H4 (cell line): ENCODE results near the gene LTBP1. TPM values are rescaled to one million over a fixed set of nuclear protein-coding genes. Genes with fewer than 3 reads are reported as not detected.

ENCODE experiments used
- DNase-seq: peaks from one replicate; pipeline ENCODE4 v3.0.0-alpha.2; 2015; ENCODE audit warnings: low spot score
- total RNA-seq: library from RNA; depleted of rRNA; stranded (reverse); fragments of >200 nt; shearing (Covaris generic); gene quantifications from 2 replicates; pipeline ENCODE4 v1.2.3, GENCODE V29; 2014

Gene LTBP1
- total RNA-seq, 1 experiment from 2014 or later = 4.8 TPM

- DNase-seq = no peak
Measured at GRCh38 chr2:32931519-32931918, 15.2 kb upstream of the LTBP1 start.

- no peak for DNase-seq
Measured at GRCh38 chr2:32931945-32932709, 14.6 kb upstream of the LTBP1 start.

- no peak for DNase-seq
Measured at GRCh38 chr2:32932825-32933755, 13.7 kb upstream of the LTBP1 start.

- DNase-seq = no peak
Measured at GRCh38 chr2:32933756-32934095, 13.0 kb upstream of the LTBP1 start.

GRCh38 chr2:32937602-32938448 lies 8.9 kb upstream of the LTBP1 start:
- peak; percentile 34 for DNase-seq

GRCh38 chr2:32938934-32939333 lies 7.8 kb upstream of the LTBP1 start:
- DNase-seq = no peak

GRCh38 chr2:32940316-32940997 lies 6.3 kb upstream of the LTBP1 start:
- DNase-seq = no peak

GRCh38 chr2:32941944-32942690 lies 4.6 kb upstream of the LTBP1 start:
- no peak for DNase-seq

- no peak for DNase-seq
Measured at GRCh38 chr2:32942793-32943485, 3.8 kb upstream of the LTBP1 start.

- no peak for DNase-seq
Measured at GRCh38 chr2:32945286-32945685, 1.5 kb upstream of the LTBP1 start.

GRCh38 chr2:32947076-32947483 lies 327 bp downstream of the LTBP1 start:
- no peak for DNase-seq

GRCh38 chr2:32947484-32948143 lies 861 bp downstream of the LTBP1 start:
- DNase-seq = no peak

- DNase-seq = no peak
Measured at GRCh38 chr2:32948266-32948665, 1.5 kb downstream of the LTBP1 start.

GRCh38 chr2:32949260-32949659 lies 2.5 kb downstream of the LTBP1 start:
- DNase-seq = no peak

- DNase-seq = no peak
Measured at GRCh38 chr2:32951672-32952071, 4.9 kb downstream of the LTBP1 start.

GRCh38 chr2:32952761-32953476 lies 6.2 kb downstream of the LTBP1 start:
- DNase-seq = no peak

GRCh38 chr2:32954206-32954605 lies 7.5 kb downstream of the LTBP1 start:
- no peak for DNase-seq

GRCh38 chr2:32958821-32959220 lies 12.1 kb downstream of the LTBP1 start:
- no peak for DNase-seq

- no peak for DNase-seq
Measured at GRCh38 chr2:32960238-32960637, 13.5 kb downstream of the LTBP1 start.
